Neural progenitor cell (in vitro differentiated cells): ENCODE results near the gene RBM28.

Source experiments
- CTCF ChIP-seq: fragments of 200-600 bp; sonication (generic); IDR thresholded peaks from 2 replicates; pipeline ENCODE4 v1.5.1; 2017; ENCODE audit warnings: antibody characterized with exemption, mild to moderate bottlenecking
- EZH2 ChIP-seq: fragments of 200-600 bp; sonication (generic); IDR thresholded peaks from 2 replicates; pipeline ENCODE4 v1.6.1; 2017; ENCODE audit warnings: antibody characterized with exemption, mild to moderate bottlenecking, moderate library complexity
- EZH2phosphoT487 ChIP-seq: fragments of 200-600 bp; sonication (generic); IDR thresholded peaks from 2 replicates; pipeline ENCODE4 v1.6.1; 2017; ENCODE audit warnings: antibody characterized with exemption

- TF ChIP-seq CTCF (no peak), EZH2 (no peak), EZH2phosphoT487 (no peak)
Observed at GRCh38 chr7:128360359-128360678, 16.6 kb upstream of the RBM28 start.
